ENCODE results near the gene ZNF302. TPM values are rescaled to one million over a fixed set of nuclear protein-coding genes. Genes with fewer than 3 reads are reported as not detected.
A peak's percentile ranks its signal among the peaks of the same experiment; 100 is the strongest.
"Not testable (repeated sequence)": the region's sequence is repeated elsewhere in the genome, so short reads cannot be mapped to it uniquely, and the experiment has no call there.

ZNF302 gene
- total RNA-seq, 1 donor from 2014 or later, result 42.0 TPM

GRCh38 chr19:34661357-34661756 lies 16.1 kb upstream of the ZNF302 start:
- Histone ChIP-seq H3K36me3 (no peaks in the 10 kb centered on the region), H3K9me3 (no peaks in the 10 kb centered on the region), H3K4me1 (no peaks in the 10 kb centered on the region), H3K4me3 (no peak overlapping the region), H3K27me3 (no peaks in the 10 kb centered on the region), H3K27ac (peak overlapping the region in 1 of 2 donors; percentile 13)
- no peak for DNase-seq (ENCODE audit: low spot score in 2 of 2)
- TF ChIP-seq CTCF (IDR thresholded peaks at IDR 0.05), result no peak
- intact Hi-C loops (cut with DNase I), result no loop called here

- intact Hi-C loops (cut with DNase I), result no loop called here
- no peak for DNase-seq (ENCODE audit: low spot score in 2 of 2)
- Histone ChIP-seq H3K27ac (no peak overlapping the region), H3K27me3 (no peaks in the 10 kb centered on the region), H3K4me3 (no peak overlapping the region), H3K4me1 (no peaks in the 10 kb centered on the region), H3K36me3 (no peaks in the 10 kb centered on the region), H3K9me3 (no peaks in the 10 kb centered on the region)
- no peak for TF ChIP-seq CTCF (IDR thresholded peaks at IDR 0.05)
Measured at GRCh38 chr19:34662919-34663318, 14.6 kb upstream of the ZNF302 start.

GRCh38 chr19:34664168-34664567 lies 13.3 kb upstream of the ZNF302 start:
- Histone ChIP-seq H3K36me3 (no peaks in the 10 kb centered on the region), H3K9me3 (no peaks in the 10 kb centered on the region), H3K4me3 (no peak overlapping the region), H3K27ac (no peak overlapping the region), H3K27me3 (no peaks in the 10 kb centered on the region), H3K4me1 (no peaks in the 10 kb centered on the region)
- TF ChIP-seq CTCF (IDR thresholded peaks at IDR 0.05), result no peak
- DNase-seq (ENCODE audit: low spot score in 2 of 2), result no peak
- intact Hi-C loops (cut with DNase I), result no loop called here

GRCh38 chr19:34664870-34665269 lies 12.6 kb upstream of the ZNF302 start:
- Histone ChIP-seq H3K27me3 (no peaks in the 10 kb centered on the region), H3K4me1 (no peaks in the 10 kb centered on the region), H3K4me3 (no peak overlapping the region), H3K9me3 (no peaks in the 10 kb centered on the region), H3K27ac (no peak overlapping the region), H3K36me3 (no peaks in the 10 kb centered on the region)
- no peak for TF ChIP-seq CTCF (IDR thresholded peaks at IDR 0.05)
- intact Hi-C loops (cut with DNase I), result no loop called here
- DNase-seq (ENCODE audit: low spot score in 2 of 2), result no peak

GRCh38 chr19:34665275-34665674 lies 12.2 kb upstream of the ZNF302 start:
- H3K9me3 ChIP-seq; H3K4me1 ChIP-seq; H3K27ac ChIP-seq; DNase-seq (ENCODE audit: low spot score in 2 of 2); intact Hi-C loops (cut with DNase I); H3K27me3 ChIP-seq; H3K4me3 ChIP-seq; H3K36me3 ChIP-seq: not testable (repeated sequence)

- intact Hi-C loops (cut with DNase I), result no loop called here
- TF ChIP-seq CTCF (IDR thresholded peaks at IDR 0.05), result no peak
- Histone ChIP-seq H3K9me3 (no peaks in the 10 kb centered on the region), H3K27ac (no peak overlapping the region), H3K27me3 (no peaks in the 10 kb centered on the region), H3K36me3 (no peaks in the 10 kb centered on the region), H3K4me3 (no peak overlapping the region), H3K4me1 (no peaks in the 10 kb centered on the region)
- DNase-seq (ENCODE audit: low spot score in 2 of 2), result no peak
Measured at GRCh38 chr19:34666200-34666957, 11.1 kb upstream of the ZNF302 start.
